ENCODE results near the gene CFAP221.
"Not testable (repeated sequence)": the region's sequence is repeated elsewhere in the genome, so short reads cannot be mapped to it uniquely, and the experiment has no call there.

The CFAP221 gene

DNA sequence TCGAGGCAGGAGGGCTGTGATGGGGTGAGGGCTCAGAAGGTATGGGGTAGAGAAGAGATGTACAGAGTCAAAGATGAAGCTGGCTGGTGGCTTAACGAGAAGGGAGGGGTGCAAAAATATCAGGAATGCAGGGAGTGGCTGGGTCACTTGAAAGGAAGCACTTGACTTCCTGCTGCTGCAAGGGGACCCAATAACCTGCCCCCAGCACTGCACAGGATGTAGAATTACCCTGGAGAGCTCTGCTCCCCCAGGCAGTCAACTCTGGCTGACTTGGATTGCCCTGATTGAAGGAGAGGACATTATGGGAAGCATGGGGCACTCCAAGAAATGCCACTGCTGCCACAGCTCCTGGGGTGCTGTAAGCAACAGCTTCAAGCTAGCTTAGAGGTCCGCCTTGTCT, 41.8 kb downstream of the CFAP221 start:
- no peak for DNase-seq (ENCODE audit: low read depth in 3 of 3)

DNA sequence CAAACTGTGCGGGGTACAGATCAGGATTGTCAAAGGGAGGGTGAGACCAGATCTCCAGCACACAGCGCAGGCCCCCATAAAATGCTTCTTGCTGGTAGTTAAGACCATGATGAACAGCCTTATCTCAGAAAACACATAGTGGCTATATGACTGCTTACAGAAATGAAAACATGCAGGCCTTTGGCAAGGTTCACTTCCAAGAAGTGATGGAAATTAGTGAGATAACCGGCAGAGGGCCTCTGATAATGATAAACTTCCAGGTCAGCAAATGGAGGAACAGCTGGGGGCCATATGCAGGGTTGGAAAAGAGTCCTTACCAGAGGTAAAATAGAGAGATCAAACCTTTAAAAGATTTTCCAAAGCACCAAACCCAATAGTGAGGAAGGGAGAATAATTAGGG, 46.6 kb downstream of the CFAP221 start:
- no peak for DNase-seq (ENCODE audit: low read depth in 3 of 3)

DNA sequence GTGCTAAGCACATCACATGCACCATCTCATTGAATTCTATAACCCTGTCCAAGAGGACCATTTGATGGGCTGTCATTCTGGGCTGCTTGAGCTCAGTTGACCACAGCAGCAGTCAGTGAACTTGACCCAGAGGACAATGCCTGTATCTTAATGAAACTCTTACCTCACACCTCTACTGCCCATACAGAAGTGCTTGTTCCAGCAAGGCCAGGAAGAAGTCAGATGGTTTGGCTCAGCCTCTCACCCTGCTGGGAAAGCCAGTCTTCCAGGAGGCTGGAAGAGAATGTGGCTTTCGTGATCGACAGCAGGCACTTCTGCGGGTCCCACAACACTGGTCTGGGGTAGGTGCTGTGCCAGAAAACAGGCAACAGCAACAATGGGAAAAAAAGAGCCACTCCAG, 47.3 kb downstream of the CFAP221 start:
- no peak for DNase-seq (ENCODE audit: low read depth in 3 of 3)

GRCh38 chr2:119592436-119592835, 48.2 kb downstream of the CFAP221 start:
- DNase-seq (ENCODE audit: low read depth in 3 of 3): no peak

DNA sequence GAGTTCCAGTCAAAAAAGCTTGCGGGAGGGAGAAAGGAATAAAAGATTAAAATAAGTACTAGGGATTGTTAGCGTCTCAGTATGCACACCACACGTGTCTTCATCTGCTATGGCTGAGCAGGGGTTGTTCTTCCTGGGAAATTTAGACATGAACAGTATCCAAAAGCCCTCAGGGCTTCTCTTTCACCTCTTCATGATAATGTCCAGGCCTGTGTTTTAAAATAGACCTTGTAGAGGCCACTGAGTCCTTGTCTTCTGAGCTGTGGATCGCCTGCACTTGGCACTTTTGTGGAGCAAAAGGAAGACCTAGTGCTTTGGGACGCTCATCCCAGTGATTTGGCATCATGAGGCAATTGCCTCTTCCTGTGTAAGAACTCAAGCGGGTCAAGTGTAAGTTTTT, 52.4 kb downstream of the CFAP221 start:
- DNase-seq (ENCODE audit: low read depth in 3 of 3): no peak

DNA sequence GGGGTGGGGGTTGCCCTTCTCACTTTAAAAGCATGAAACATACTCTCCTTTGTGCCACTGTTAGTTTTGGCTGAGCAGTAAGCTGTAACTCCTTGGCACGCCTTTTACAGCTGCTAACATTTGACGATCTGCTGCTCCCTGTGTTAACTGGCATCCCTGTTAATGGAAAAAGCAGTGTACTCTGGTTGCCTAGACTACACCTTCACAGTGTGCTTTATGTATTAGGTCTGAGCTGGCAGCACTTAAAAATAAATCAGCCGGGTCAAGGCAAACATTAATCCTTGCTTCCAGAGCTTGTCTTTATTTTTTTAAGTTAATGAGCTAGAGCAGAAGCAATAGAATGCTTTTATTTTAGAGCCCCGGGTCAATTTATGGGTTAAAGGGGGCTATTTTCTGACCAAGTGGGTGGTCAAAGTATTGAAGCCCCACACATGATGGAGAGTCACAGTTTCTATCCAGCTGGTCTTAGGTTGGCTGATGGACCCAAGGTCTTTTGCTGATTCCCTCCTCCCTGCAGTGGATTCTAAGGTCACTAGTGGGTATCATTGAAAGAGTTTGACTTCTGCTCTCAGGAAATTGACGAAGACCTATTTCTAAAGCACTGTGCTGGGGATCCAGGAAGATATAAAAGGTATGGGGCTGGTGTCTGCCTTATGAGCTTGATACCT, 54.5 kb downstream of the CFAP221 start:
- no peak for DNase-seq (ENCODE audit: low read depth in 3 of 3)

DNA sequence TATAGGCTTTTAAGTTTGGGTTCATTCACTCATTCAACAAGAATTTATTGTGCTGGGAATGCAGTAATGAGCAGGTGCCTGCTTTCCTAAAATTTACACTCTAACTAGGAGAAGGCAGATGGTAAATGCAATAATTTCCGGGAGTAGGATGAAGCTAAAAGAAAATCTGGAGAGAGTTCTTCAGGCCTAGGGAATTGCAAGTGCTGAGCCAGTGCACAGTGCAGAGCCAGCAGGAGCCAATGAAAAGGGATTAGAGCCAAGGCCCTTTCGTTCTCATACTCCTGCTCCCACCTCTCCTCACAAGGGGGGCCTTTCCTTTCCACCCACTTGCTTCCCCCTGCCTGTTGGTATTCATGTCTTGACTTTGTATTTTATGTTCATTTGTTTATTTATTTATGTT, 55.1 kb downstream of the CFAP221 start:
- no peak for DNase-seq (ENCODE audit: low read depth in 3 of 3)

DNA sequence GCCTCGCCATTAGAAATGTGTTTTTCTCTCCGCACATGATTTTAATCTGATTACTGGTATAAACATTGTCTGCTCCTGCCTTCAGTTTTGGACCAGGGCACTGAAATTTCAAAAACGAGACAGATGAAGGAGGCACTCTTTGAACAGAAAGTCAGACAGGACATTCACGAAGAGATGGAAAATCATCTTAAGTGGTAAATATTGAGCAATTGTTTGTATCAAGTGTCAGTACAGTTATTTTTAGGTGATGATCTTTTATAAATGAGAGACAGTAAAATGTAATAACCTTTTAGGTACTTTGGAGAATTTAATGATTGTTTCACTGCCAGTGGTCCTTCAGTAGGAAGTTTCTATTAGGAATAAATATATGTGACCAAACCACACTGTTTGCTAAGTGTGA, 60.8 kb downstream of the CFAP221 start:
- DNase-seq (ENCODE audit: low read depth in 3 of 3): no peak

DNA sequence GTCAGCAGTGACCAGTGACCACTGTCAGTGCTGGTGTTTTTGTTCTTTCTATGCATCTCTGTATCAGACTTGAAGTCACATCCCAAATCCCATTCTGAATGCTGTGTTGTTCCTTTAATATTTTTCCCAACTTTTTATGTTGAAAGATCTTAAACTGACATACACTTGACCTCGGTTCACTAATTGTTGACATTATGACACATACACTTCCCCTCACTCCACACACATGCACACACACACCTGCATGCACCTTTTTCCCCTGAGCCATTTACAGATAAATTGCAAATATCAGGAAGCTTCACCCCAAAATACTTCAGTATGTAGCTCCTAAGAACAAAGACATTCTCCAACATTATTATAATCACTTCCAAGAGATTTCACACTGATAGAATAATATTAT, 62.4 kb downstream of the CFAP221 start:
- DNase-seq (ENCODE audit: low read depth in 3 of 3): no peak

- DNase-seq (ENCODE audit: low read depth in 3 of 3): no peak
These were observed 64.3 kb downstream of the CFAP221 start for GRCh38 chr2:119608553-119608952.

GRCh38 chr2:119609337-119609736, 65.1 kb downstream of the CFAP221 start:
- no peak for DNase-seq (ENCODE audit: low read depth in 3 of 3)

DNA sequence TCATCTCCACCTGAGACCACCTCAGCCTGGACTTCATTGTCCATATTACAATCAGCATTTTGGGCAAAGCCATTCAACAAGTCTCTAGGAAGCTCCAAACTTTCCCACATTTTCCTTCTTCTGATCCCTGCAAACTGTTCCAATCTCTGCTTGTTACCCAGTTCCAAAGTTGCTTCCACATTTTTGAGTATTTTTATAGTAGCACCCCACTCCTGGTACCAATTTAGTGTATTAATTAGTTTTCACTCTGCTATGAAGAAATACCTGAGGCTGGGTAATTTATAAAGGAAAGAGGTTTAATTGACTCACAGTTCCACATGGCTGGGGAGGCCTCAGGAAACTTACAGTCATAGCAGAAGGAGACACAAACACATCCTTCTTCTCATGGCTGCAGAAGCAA, 69.9 kb downstream of the CFAP221 start:
- DNase-seq (ENCODE audit: low read depth in 3 of 3): not testable (repeated sequence)

- DNase-seq (ENCODE audit: low read depth in 3 of 3): no peak
These were observed 72.2 kb downstream of the CFAP221 start for GRCh38 chr2:119616421-119616820.

- DNase-seq (ENCODE audit: low read depth in 3 of 3): no peak
These were observed 73.2 kb downstream of the CFAP221 start for GRCh38 chr2:119617455-119617854.

- not testable (repeated sequence) for DNase-seq (ENCODE audit: low read depth in 3 of 3)
These were observed 74.5 kb downstream of the CFAP221 start for GRCh38 chr2:119618725-119619124.

DNA sequence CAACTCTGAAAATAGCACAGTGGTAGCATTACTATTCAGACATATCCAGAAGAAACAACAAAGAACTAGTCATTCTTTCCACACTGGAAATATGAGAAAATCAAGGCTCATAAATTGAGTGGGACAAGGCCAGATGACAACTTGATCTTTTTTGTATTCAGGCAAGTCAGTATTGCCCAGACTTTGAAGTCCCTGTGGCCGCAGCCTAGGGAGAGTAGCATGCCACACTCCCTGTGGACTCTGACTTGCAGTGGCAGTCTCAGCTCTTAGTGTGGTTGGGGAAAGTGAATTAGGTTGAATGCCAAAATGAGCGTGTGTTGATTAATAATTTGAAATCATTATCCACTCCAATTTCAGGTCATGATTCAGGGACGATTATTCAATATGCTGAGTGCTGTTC, 81.0 kb downstream of the CFAP221 start:
- no peak for DNase-seq (ENCODE audit: low read depth in 3 of 3)

- DNase-seq (ENCODE audit: low read depth in 3 of 3): no peak
These were observed 85.1 kb downstream of the CFAP221 start for GRCh38 chr2:119629323-119629825.

GRCh38 chr2:119630121-119630520, 85.9 kb downstream of the CFAP221 start:
- DNase-seq (ENCODE audit: low read depth in 3 of 3): no peak

DNA sequence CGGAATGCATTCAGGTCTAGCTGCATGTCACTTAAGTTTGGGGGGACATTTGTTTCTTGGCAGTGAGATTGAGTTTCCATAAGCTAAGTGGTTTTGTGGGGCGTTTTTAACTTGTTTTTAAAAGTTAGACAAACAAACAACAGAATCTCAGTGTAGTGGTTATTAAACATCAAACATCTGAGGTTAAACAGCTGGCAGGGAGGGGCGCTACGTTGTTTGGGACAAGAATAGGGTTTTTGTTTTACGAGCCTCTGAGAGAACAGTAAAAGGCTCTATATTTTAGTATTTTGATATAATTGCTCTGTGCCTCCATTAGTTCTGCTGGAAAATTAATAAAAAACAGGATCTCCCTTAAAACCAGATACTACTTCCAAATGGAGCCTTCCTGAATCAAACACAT, 93.1 kb downstream of the CFAP221 start:
- no peak for DNase-seq (ENCODE audit: low read depth in 3 of 3)

- no peak for DNase-seq (ENCODE audit: low read depth in 3 of 3)
These were observed 94.0 kb downstream of the CFAP221 start for GRCh38 chr2:119638246-119638645.

- DNase-seq (ENCODE audit: low read depth in 3 of 3): no peak
These were observed 94.7 kb downstream of the CFAP221 start for GRCh38 chr2:119638685-119639554.

- peak; percentile 57 to 71 (median 60) for DNase-seq (ENCODE audit: low read depth in 3 of 3)
These were observed 97.5 kb downstream of the CFAP221 start for GRCh38 chr2:119641562-119642258.
